ENCODE measurements around the gene AUNIP. TPM values are rescaled to one million over a fixed set of nuclear protein-coding genes. Genes with fewer than 3 reads are reported as not detected.

AUNIP gene
- total and polyA plus RNA-seq, 2 of the 8 experiments (the other 6 are each of a cell fraction or from before 2014, with no cell fraction given) = 18.6 to 23.2 TPM

- ChIA-PET CTCF (ENCODE audit: partially characterized antibody) (interaction anchor here (0.8 to 2.7 kb wide), 6 partner anchors 11 to 140 kb away, joined by 3 to 8 read pairs (median 4); no protein-coding TSS in a partner anchor), POLR2A (ENCODE audit: partially characterized antibody) (interaction anchor here (1.0 to 1.7 kb wide), 5 partner anchors 8 to 42 kb away, joined by 3 to 8 read pairs (median 3); no protein-coding TSS in a partner anchor)
- Histone ChIP-seq H3K4me1 (replicated peaks in 1 of 4; ENCODE audit: control insufficient read depth in 3 of 4, insufficient read depth in 4 of 4, low read length in 3 of 4) (peaks cover 3 to 19% (median 16%) of the 10 kb centered on the region in 4 experiments), H3K79me2 (ENCODE audit: control insufficient read depth in 1 of 2, insufficient read depth in 2 of 2, low read length in 2 of 2) (no peaks in the 10 kb centered on the region), H2BK5ac (ENCODE audit: low read depth, low read length) (no peak overlapping the region), H2BK15ac (ENCODE audit: low read length) (no peak overlapping the region; the same call in 1 of the 2 replicates), H3K4ac (replicated peaks; ENCODE audit: insufficient read length, low read depth, low read length) (no peak overlapping the region), H4K91ac (replicated peaks; ENCODE audit: insufficient read length, low read length) (no peak overlapping the region), H3K4me2 (ENCODE audit: insufficient read depth in 1 of 2, low read depth in 2 of 2, low read length in 2 of 2) (no peak overlapping the region), H3K36me3 (ENCODE audit: control insufficient read depth in 2 of 4, insufficient read depth in 4 of 4, low read length in 3 of 4) (no peaks in the 10 kb centered on the region), H3K27ac (ENCODE audit: low read depth, low read length) (no peak overlapping the region), H4K20me1 (replicated peaks in 1 of 2; ENCODE audit: control insufficient read depth in 1 of 2, insufficient read depth in 2 of 2, low read length in 2 of 2) (no peaks in the 10 kb centered on the region), H2BK120ac (replicated peaks; ENCODE audit: low read depth, low read length) (no peak overlapping the region), H3K9ac (replicated peaks in 1 of 4; ENCODE audit: extremely low read depth in 1 of 4, low read depth in 3 of 4, low read length in 3 of 4) (no peak overlapping the region), H2BK20ac (ENCODE audit: low read length) (no peak overlapping the region), H3K27me3 (replicated peaks in 1 of 4; ENCODE audit: control insufficient read depth in 3 of 4, extremely low read depth in 1 of 4, insufficient read depth in 3 of 4, low read length in 3 of 4) (peaks cover 0 to 2% (median 0%) of the 10 kb centered on the region in 4 experiments; a peak in 1 of 7 replicates), H4K5ac (ENCODE audit: insufficient read length, low read depth, low read length) (no peak overlapping the region), H3K79me1 (ENCODE audit: low read depth, low read length) (peaks cover 2% of the 10 kb centered on the region), H3K9me3 (ENCODE audit: insufficient read depth in 2 of 2, low read depth in 1 of 2, low read length in 1 of 2) (no peaks in the 10 kb centered on the region), H4K8ac (ENCODE audit: extremely low read depth, insufficient read depth, low read length) (no peak overlapping the region), H2BK12ac (ENCODE audit: low read depth, low read length) (no peak overlapping the region), H2AK5ac (ENCODE audit: low read depth, low read length) (no peak overlapping the region), H2AFZ (ENCODE audit: low read length) (no peak overlapping the region), H3K14ac (ENCODE audit: insufficient read length) (no peak overlapping the region), H3K56ac (replicated peaks; ENCODE audit: insufficient read length, low read depth, low read length) (no peak overlapping the region), H3K18ac (ENCODE audit: extremely low read depth, low read length) (no peak overlapping the region), H3K23ac (ENCODE audit: insufficient read length) (no peak overlapping the region), H3K4me3 (ENCODE audit: extremely low read depth in 1 of 4, insufficient read depth in 2 of 4, low read depth in 3 of 4, low read length in 4 of 4) (no peak overlapping the region), H3K23me2 (ENCODE audit: low read depth, low read length) (peaks cover 3% of the 10 kb centered on the region; the same call in 1 of the 2 replicates)
- no peak for FAIRE-seq
- 74% methylated on average over 6 of the region's 6 CpGs; no CpG with 5 or more reads in 1 of the 2 experiments for WGBS, 2 experiments (ENCODE audit: extremely low coverage in 1 of 2, insufficient coverage in 1 of 2, insufficient read length in 1 of 2, insufficient replicate concordance in 2 of 2, low coverage in 1 of 2, low lambda C conversion rate in 2 of 2, missing lambda C conversion rate in 1 of 2)
- TF ChIP-seq KDM1A (IDR thresholded peaks at IDR 0.05; ENCODE audit: borderline replicate concordance, low read length) = no peak
- TF ChIP-seq SP2 (IDR thresholded peaks at IDR 0.05; ENCODE audit: low read length) = no peak
- no peak for TF ChIP-seq SAP30 (IDR thresholded peaks at IDR 0.05; ENCODE audit: insufficient read depth, insufficient replicate concordance, low read length)
- no peak for TF ChIP-seq ZNF274 (IDR thresholded peaks at IDR 0.05; ENCODE audit: borderline replicate concordance, extremely low read depth, low read length)
- TF ChIP-seq CTCF (IDR thresholded peaks at IDR 0.05; ENCODE audit: control extremely low read depth in 1 of 3, insufficient read depth in 1 of 3, low read depth in 1 of 3, low read length in 3 of 3) = no peak
- TF ChIP-seq MAFK (IDR thresholded peaks at IDR 0.05; ENCODE audit: low read depth, low read length) = no peak
- DNase-seq (ENCODE audit: low read depth in 1 of 2, low spot score in 2 of 2) = no peak
Measured at GRCh38 chr1:25869909-25870606, 10.8 kb upstream of the AUNIP start.

All from H1 (cell line).